ENCODE data around the gene IGSF8.
A peak's percentile ranks its signal among the peaks of the same experiment; 100 is the strongest.
"Not testable (repeated sequence)": the region's sequence is repeated elsewhere in the genome, so short reads cannot be mapped to it uniquely, and the experiment has no call there.

IGSF8 gene

DNA sequence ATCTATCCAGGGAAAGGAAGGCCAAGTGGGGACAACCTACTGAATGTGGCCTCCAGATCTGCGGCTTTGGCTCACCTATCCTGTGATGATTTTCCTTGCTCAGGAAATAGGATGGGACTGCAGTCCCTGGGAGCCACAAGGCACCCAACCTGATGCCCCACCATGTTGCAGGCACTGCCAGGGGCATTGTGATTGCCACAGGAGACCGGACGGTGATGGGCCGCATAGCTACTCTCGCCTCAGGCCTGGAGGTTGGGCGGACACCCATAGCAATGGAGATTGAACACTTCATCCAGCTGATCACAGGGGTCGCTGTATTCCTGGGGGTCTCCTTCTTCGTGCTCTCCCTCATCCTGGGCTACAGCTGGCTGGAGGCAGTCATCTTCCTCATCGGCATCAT is 29.0 kb upstream of the IGSF8 start:
- DNase-seq (ENCODE audit: low spot score), result no peak

DNA sequence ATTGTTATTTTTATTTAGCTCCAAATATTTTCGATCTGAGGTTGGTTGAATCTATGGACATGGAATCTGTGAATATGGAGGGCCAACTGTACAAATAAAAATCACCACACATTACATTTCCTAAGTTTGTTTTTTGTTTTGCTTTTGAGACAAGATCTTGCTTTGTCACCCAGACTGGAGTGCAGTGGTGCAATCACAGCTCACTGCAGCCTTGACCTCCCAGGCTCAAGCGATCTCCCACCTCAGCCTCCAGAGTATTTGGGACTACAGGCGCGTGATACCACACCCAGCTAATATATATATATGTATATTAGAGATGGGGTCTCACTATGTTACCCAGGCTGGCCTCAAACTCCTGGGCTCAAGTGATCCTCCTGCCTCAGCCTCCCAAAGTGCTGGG is 27.9 kb upstream of the IGSF8 start:
- not testable (repeated sequence) for DNase-seq (ENCODE audit: low spot score)

- no peak for DNase-seq (ENCODE audit: low spot score)
Observed at GRCh38 chr1:160125746-160126145, 27.3 kb upstream of the IGSF8 start.

- DNase-seq (ENCODE audit: low spot score), result no peak
Observed at GRCh38 chr1:160124705-160125478, 26.5 kb upstream of the IGSF8 start.

DNA sequence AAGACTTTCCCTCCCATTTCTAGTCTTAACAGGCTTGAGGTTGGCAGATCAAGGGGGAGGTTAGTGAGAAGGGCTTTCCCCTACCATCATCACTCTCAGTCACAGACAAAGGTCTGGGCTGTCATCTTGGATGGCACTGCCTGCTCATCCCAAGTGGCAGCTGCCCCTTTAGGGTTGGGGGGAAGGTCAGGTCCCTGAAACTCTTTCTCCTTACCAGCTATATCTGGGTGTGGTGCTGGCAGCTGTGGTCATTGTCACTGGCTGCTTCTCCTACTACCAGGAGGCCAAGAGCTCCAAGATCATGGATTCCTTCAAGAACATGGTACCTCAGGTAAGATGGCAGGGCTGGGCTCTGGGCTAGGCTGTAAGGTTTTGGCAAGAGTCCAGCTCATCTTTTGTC is 25.3 kb upstream of the IGSF8 start:
- DNase-seq (ENCODE audit: low spot score), result no peak

- no peak for DNase-seq (ENCODE audit: low spot score)
Observed at GRCh38 chr1:160122978-160123495, 24.6 kb upstream of the IGSF8 start.

- no peak for DNase-seq (ENCODE audit: low spot score)
Observed at GRCh38 chr1:160121388-160121787, 23.0 kb upstream of the IGSF8 start.

DNA sequence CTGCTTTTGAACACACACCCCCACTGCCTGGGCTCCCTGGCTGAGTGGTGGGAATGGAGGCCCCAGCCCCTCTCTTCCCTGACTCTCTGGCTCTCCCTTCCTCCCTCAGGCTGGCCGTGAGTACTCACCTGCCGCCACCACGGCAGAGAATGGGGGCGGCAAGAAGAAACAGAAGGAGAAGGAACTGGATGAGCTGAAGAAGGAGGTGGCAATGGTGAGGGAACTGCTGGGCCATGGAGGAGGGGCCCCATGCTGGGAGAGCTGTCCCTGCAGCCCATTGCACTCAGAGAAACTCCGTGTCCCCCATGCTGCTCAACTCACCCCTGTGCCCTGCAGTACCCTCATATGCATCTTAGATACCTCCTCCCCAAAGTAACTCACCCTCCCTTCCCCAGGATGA is 22.4 kb upstream of the IGSF8 start:
- DNase-seq (ENCODE audit: low spot score), result no peak

DNA sequence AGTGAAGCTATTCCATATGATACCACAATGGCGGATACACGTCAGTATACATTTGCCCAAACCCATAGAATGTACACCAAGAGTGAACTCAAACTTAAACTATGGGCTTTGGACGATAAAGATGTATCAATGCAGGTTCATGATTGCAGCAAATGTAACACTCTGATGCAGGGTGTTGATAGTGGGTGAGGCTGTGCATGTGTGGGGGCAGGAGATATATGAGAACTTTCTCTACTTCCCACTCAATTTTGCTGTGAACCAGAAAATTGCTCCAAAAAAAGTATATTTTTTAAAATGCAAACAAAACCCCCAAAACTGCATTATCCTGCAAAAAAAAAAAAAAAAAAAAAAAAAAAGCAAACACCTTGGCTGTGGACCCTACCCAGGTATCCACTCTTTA is 20.5 kb upstream of the IGSF8 start:
- DNase-seq (ENCODE audit: low spot score), result no peak

GRCh38 chr1:160117709-160118183 is 19.3 kb upstream of the IGSF8 start:
- DNase-seq (ENCODE audit: low spot score), result no peak

DNA sequence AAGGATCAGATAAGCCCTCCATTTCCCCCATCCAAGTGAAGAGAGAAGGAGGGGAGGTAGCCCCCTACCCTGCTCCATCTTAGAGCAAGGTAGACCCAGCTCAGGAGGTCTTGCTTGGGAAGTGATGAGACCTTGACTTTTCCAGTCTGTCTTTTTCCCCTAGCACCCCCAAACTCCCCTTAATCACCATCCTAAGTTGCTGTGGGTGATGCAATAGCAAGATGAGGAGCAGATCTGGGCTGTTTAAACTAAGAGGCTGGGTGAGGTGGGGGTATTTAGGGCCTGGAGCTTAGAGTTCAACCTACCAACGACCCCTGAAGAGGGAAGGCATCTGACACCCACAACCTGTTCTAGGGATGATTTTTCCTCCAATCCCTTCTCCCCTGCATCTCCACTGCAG is 18.9 kb upstream of the IGSF8 start:
- no peak for DNase-seq (ENCODE audit: low spot score)

- DNase-seq (ENCODE audit: low spot score), result no peak
Observed at GRCh38 chr1:160116283-160117147, 18.1 kb upstream of the IGSF8 start.

DNA sequence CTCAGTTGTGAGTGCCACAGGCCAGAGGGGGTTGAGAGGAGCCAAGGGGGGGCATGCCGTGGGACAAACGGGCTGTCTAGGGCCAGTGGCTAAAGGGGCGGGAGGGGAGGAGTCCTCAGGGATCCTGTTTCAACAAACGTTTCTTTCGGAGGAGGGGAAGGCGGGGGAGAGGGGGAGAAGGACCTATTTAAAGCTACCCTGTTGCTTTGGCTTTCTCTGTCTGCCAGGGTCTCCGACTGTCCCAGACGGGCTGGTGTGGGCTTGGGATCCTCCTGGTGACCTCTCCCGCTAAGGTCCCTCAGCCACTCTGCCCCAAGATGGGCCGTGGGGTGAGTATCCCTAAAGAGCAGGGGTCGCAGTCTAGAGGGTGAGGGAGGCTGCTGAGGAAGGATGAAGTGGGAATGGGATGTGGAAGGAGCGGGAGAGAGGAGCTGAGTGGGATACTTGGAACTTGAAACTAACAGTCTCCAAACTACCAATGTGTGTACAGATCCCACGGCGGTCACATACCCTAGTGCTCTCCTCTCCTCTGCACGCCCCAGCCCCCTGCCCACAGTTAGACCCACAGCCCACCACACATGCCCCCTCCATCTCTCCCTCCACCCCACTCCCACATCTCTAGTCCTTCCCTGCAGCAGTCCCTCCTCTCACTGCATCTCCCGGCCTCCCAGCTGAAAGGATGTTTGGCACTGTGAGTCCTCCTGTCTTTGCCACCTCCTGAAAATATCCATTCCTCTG is 17.3 kb upstream of the IGSF8 start, which contains the start of gene ATP1A2:
TSS of gene ATP1A2 (plus strand) at position 215 of the 738 bp plus-strand sequence. CDS start at position 318, 103 bp downstream.
- DNase-seq (ENCODE audit: low spot score), result no peak

DNA sequence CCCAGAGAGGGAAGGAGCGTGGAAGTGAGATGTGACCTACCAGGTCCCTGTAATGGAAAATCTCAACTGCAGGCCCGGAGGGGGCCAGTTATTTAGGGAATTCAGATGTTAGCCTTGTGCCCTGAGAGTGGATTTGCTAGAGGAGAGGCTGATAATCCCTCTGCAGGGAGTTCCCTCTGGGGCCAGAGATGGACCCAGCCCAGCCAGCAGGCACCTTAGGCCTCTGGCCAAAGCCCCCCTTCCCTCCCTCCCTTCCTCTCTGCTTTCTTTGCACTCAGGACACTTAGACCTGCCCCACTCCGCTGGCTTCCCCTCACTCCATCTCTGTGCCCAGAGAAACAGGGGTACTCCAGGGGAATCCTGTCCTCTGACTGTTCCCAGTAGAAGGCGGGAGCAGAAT is 15.7 kb upstream of the IGSF8 start:
- DNase-seq (ENCODE audit: low spot score), result no peak

DNA sequence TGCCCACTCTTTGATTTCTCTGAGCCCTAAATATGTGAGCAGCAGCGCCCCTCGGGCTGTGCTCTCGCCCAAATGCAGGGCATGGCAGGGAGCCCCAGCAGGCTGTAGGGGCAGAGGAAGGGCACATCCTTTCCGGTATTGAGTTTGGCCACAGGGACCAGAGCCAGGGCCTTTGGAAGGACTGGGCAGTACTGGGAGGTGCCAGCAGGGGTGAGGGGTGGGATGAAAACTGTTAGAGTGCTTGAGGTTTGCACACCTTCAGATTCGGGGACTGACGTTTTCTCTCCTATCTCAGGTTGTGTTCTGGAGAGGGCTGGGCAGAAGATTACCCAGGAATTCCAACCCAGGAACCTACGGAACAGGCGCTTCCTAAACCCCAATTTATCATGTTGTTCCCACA is 15.0 kb upstream of the IGSF8 start:
- no peak for DNase-seq (ENCODE audit: low spot score)

DNA sequence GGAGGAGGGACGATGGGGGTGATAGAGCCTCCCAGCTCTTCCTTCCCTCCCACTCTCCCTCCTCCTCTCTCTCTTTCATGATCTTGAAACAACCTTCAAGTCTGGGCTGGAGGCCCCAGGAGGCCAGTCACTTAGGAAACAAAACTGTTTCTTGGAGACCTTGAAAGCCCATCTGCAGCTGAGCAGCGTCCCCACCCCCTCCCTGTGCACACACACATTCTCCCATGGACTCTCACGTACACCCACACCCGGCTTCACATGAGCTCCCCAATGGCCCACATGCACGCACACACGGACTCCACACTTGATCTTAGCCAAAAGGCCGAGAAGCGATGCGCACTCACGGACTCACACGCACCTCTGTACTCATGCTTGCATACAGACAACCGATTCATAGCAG is 13.9 kb upstream of the IGSF8 start:
- DNase-seq (ENCODE audit: low spot score), result no peak

- not testable (repeated sequence) for DNase-seq (ENCODE audit: low spot score)
Observed at GRCh38 chr1:160111462-160111861, 13.0 kb upstream of the IGSF8 start.

DNA sequence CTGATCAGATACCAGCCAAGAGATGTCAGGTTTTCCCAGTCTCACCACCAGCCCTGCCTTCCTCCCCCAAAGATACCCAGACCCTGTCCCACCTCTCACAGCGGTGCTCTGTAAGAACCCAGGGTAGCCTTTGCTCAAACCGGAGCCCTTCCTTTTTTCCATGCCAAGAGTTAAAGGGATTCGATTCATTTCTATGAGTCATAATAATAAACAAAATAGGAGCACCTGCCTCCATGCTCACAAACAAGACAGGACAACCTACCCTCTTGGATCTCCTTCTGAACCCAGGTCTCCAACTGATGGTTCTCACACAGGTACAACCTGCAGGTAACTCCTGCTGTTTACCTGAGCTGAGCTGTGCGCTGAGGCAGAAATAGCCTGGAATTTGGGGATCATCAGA is 11.3 kb upstream of the IGSF8 start:
- no peak for DNase-seq (ENCODE audit: low spot score)

DNA sequence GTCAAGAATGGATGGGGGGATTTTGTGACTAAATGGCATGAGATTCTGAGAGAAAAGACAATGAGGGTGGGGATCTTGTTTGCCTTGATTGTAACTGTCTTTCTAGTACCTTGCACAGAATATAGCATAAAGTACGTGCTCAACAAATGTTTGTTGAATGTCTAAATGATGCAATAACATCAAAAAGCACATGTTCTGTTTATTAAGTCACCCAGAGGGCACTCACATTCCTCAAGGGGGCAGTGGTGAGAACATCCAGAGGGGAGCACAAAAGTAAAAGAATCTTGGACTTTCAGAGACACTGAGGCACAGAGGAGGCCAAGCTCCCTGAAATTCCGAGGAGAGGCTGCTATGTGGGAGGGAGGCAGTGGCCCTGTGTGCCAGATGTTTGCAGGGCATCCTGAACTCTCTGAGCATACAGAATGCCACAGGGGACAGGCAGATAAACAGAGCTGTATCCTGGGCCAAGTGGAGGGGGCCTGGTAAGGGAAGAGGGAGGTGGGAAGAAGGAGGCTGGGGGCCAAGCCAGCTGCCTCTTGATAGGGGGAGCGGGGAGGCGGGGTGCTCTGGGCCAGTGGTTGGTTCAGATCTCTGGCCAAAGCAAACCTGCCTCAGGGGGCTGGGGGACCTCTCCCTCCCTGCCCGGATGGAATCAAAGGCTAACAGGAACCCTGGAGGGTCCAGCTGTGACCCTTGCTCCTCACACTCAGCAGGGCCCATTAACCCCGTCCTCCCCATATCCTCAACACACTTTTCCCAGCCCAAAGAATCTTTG is 10.7 kb upstream of the IGSF8 start:
- peak; percentile 91 for DNase-seq (ENCODE audit: low spot score)

GRCh38 chr1:160107512-160107911 is 9.1 kb upstream of the IGSF8 start:
- no peak for DNase-seq (ENCODE audit: low spot score)

- DNase-seq (ENCODE audit: low spot score), result no peak
Observed at GRCh38 chr1:160105155-160105554, 6.7 kb upstream of the IGSF8 start.

Data from NAMALWA (cell line).